A549 (cell line): ENCODE data around the gene TRPM5. TPM values are rescaled to one million over a fixed set of nuclear protein-coding genes. Genes with fewer than 3 reads are reported as not detected.

Experiments used
- ATAC-seq, 2 experiments: fragments of 200-7000 bp in 1 of 2; fragments of >200 bp in 1 of 2; cut with Nextera tagmentation in 1 of 2; cut with Tn5 transposase in 1 of 2; 3 replicates each; pipeline versions ENCODE4 v1.8.0 to v1.9.1; 2018 to 2020; ENCODE audit warnings: mild to moderate bottlenecking in 1 of 2, moderate library complexity in 1 of 2
- CTCF ChIA-PET: fragments of 300-600 bp; sonication (Branson Sonifier 250); formaldehyde crosslinking; extraction: SDS; loops from one replicate; lab custom pipeline; 2021; ENCODE audit warnings: antibody characterized with exemption, inconsistent platforms; lab: Yijun Ruan, JAX
- POLR2A ChIA-PET: fragments of 350-600 bp; formaldehyde crosslinking; extraction: SDS; loops from one replicate; lab custom pipeline; 2021; ENCODE audit warnings: antibody characterized with exemption, inconsistent platforms; lab: Yijun Ruan, JAX
- DNase-seq, 2 experiments: peaks; one replicate each; pipeline versions ENCODE4 v3.0.0 to v3.0.0-alpha.2; 2011 to 2016; ENCODE audit warnings: low read depth in 1 of 2, low spot score in 1 of 2
- FAIRE-seq: peaks from 2 replicates; lab custom pipeline; 2011; peaks lifted over from hg19 to GRCh38; lab: Jason Lieb, UNC
- H3K27ac ChIP-seq, 2 experiments: fragments of >200 bp; sonication (Bioruptor Twin); formaldehyde crosslinking; 3 replicates each; pipeline ENCODE4 v1.5.1; 2016 to 2017
- H3K4me1 ChIP-seq: fragments of >200 bp; sonication (Bioruptor Twin); formaldehyde crosslinking; 3 replicates; pipeline ENCODE4 v1.6.1; 2016
- H3K4me2 ChIP-seq: fragments of >200 bp; sonication (Bioruptor Twin); formaldehyde crosslinking; 3 replicates; pipeline ENCODE4 v1.6.1; 2016
- H3K4me3 ChIP-seq: fragments of >200 bp; sonication (Bioruptor Twin); formaldehyde crosslinking; 3 replicates; pipeline ENCODE4 v1.5.1; 2016
- H3K9me3 ChIP-seq: fragments of >200 bp; sonication (Bioruptor Twin); formaldehyde crosslinking; 3 replicates; pipeline ENCODE4 v1.6.1; 2016
- BCL3 ChIP-seq: fragments of >200 bp; sonication (Bioruptor Twin); formaldehyde crosslinking; IDR thresholded peaks from 3 replicates; pipeline ENCODE4 v1.6.1; 2016
- BHLHE40 ChIP-seq: IDR thresholded peaks from 2 replicates; pipeline ENCODE4 v1.6.1; 2012; ENCODE audit warnings: low read depth, low read length, inconsistent platforms
- CBX2 ChIP-seq: fragments of 200-600 bp; sonication (generic); IDR thresholded peaks from 2 replicates; pipeline ENCODE4 v1.6.1; 2016; ENCODE audit warnings: low read depth, mild to moderate bottlenecking, borderline replicate concordance
- EHF ChIP-seq: fragments of 250-450 bp; sonication (Bioruptor Pico); IDR thresholded peaks from 2 replicates; pipeline ENCODE4 v1.5.0; 2020; ENCODE audit warnings: mild to moderate bottlenecking
- ELK1 ChIP-seq: fragments of 150-350 bp; IDR thresholded peaks from 2 replicates; pipeline ENCODE4 v1.6.1; 2014; ENCODE audit warnings: low read depth, mild to moderate bottlenecking, low read length
- FOSB ChIP-seq: fragments of 250-450 bp; sonication (Bioruptor Pico); IDR thresholded peaks from 2 replicates; pipeline ENCODE4 v1.5.0; 2020; ENCODE audit warnings: mild to moderate bottlenecking, moderate library complexity
- FOSL2 ChIP-seq, 2 experiments: fragments of 450-650 bp in 1 of 2; fragments of >200 bp in 1 of 2; sonication (Bioruptor Twin) in 1 of 2; formaldehyde crosslinking; IDR thresholded peaks; 2 replicates each; pipeline versions ENCODE4 v1.5.0 to v1.6.1; 2016 to 2020; ENCODE audit warnings: mild to moderate bottlenecking in 1 of 2, moderate library complexity in 1 of 2
- HES2 ChIP-seq: fragments of >200 bp; sonication (Bioruptor Twin); formaldehyde crosslinking; IDR thresholded peaks from 2 replicates; pipeline ENCODE4 v1.6.1; 2016
- HMGXB4 ChIP-seq: fragments of 250-450 bp; sonication (Bioruptor Pico); IDR thresholded peaks from 2 replicates; pipeline ENCODE4 v1.5.0; 2021; ENCODE audit warnings: mild to moderate bottlenecking, moderate library complexity, borderline replicate concordance
- JUNB ChIP-seq: fragments of >200 bp; sonication (Bioruptor Twin); formaldehyde crosslinking; IDR thresholded peaks from 2 replicates; pipeline ENCODE4 v1.6.1; 2016
- KDM5A ChIP-seq: fragments of 200-600 bp; sonication (generic); IDR thresholded peaks from 2 replicates; pipeline ENCODE4 v1.6.1; 2016; ENCODE audit warnings: antibody characterized with exemption, mild to moderate bottlenecking
- MAZ ChIP-seq: fragments of 150-350 bp; IDR thresholded peaks from 2 replicates; pipeline ENCODE4 v1.6.1; 2014; ENCODE audit warnings: antibody characterized with exemption, low read depth, low read length, borderline replicate concordance
- NR3C1 ChIP-seq: fragments of >200 bp; sonication (Bioruptor Twin); formaldehyde crosslinking; IDR thresholded peaks from 3 replicates; pipeline ENCODE4 v1.6.1; 2017
- POLR2AphosphoS2 ChIP-seq: conservative IDR thresholded peaks from 2 replicates; pipeline ENCODE4 v1.6.1; 2012; ENCODE audit warnings: low read length, improper control_type of control experiment, inconsistent platforms
- RAD21 ChIP-seq, 2 experiments: fragments of >200 bp in 1 of 2; sonication (Bioruptor Twin) in 1 of 2; formaldehyde crosslinking in 1 of 2; IDR thresholded peaks in 1 of 2; conservative IDR thresholded peaks in 1 of 2; 2 replicates in 1 of 2; 3 replicates in 1 of 2; pipeline ENCODE4 v1.6.1; 2012 to 2018; ENCODE audit warnings: inconsistent platforms in 1 of 2
- RFX5 ChIP-seq: fragments of 450-650 bp; IDR thresholded peaks from 2 replicates; pipeline ENCODE4 v1.7.1; 2014; ENCODE audit warnings: antibody characterized with exemption, mild to moderate bottlenecking, moderate library complexity
- ZFP36 ChIP-seq: fragments of 450-650 bp; IDR thresholded peaks from 2 replicates; pipeline ENCODE4 v1.6.1; 2014; ENCODE audit warnings: borderline replicate concordance; ENCODE audit not compliant: partially characterized antibody
- ZSCAN20 ChIP-seq: fragments of 250-450 bp; sonication (Bioruptor Pico); IDR thresholded peaks from 2 replicates; pipeline ENCODE4 v1.8.0; 2022; ENCODE audit warnings: mild to moderate bottlenecking, moderate library complexity
- WGBS: methylation state at CpG from one replicate; pipeline ENCODE4 v1.1.6; 2017; ENCODE audit errors: missing lambda C conversion rate; 5-methylcytosine and 5-hydroxymethylcytosine counted together
- polyA plus RNA-seq, 4 experiments: library from polyadenylated mRNA; depleted of rRNA in 3 of 4; stranded (reverse); fragments of >200 nt; fragmentation: RNase III in 1 of 4; extraction: RNeasy Plus Mini Kit Qiagen cat#74134 plus additional on column Dnase treatment in 1 of 4; gene quantifications; 2 replicates in 3 of 4; 3 replicates in 1 of 4; pipeline ENCODE4 v1.2.3, GENCODE V29; 2011 to 2017

The TRPM5 gene
- polyA plus RNA-seq, 2 of the 4 experiments (the other 2 are of a cell fraction) = not detected

- no peak overlapping the region for H3K4me2 ChIP-seq
- no peak overlapping the region for H3K27ac ChIP-seq
- no peak for DNase-seq
- no peaks in the 10 kb centered on the region for H3K9me3 ChIP-seq
- ChIA-PET CTCF (interaction anchor here (1.1 kb wide), 1 partner anchor 61 kb away, joined by 3 read pairs; no protein-coding TSS in a partner anchor), POLR2A (no interaction called here)
- no peak for ATAC-seq
- FAIRE-seq = no peak
- 67% methylated on average over 7 of the region's 7 CpGs for WGBS
- TF ChIP-seq RAD21 (conservative IDR thresholded peaks at IDR 0.05 in 1 of 2, IDR thresholded peaks at IDR 0.05 in 1 of 2) (no peak), KDM5A (no peak), ELK1 (no peak), JUNB (no peak), BCL3 (no peak), RFX5 (no peak), FOSL2 (IDR thresholded peaks at IDR 0.05) (no peak), FOSL2 (CRISPR knock-in tag; IDR thresholded peaks at IDR 0.05) (no peak), HMGXB4 (CRISPR knock-in tag) (no peak), POLR2AphosphoS2 (no peak), CBX2 (no peak), HES2 (no peak), MAZ (no peak), FOSB (CRISPR knock-in tag) (no peak), NR3C1 (no peak), EHF (no peak), BHLHE40 (no peak)
- no peaks in the 10 kb centered on the region for H3K4me1 ChIP-seq
- H3K4me3 ChIP-seq = no peak overlapping the region
Measured at GRCh38 chr11:2470495-2470894, 26.2 kb upstream of the TRPM5 start.

GRCh38 chr11:2468363-2469235, 24.3 kb upstream of the TRPM5 start:
- Histone ChIP-seq H3K4me3 (no peak overlapping the region), H3K9me3 (no peaks in the 10 kb centered on the region), H3K27ac (no peak overlapping the region), H3K4me1 (no peaks in the 10 kb centered on the region), H3K4me2 (no peak overlapping the region)
- TF ChIP-seq ZSCAN20 (CRISPR knock-in tag) = no peak
- peak; percentile 37 for TF ChIP-seq ZFP36
- POLR2A ChIA-PET = no interaction called here
- ATAC-seq (no peak), DNase-seq (no peak), FAIRE-seq (no peak)
- WGBS = 49% methylated on average over 21 of the region's 21 CpGs
- CTCF ChIA-PET = interaction anchor here (0.6 to 1.9 kb wide), 4 partner anchors 33 to 164 kb away, joined by 3 to 7 read pairs (median 3); no protein-coding TSS in a partner anchor
